Tibial nerve (tissue), 3 donors: Measurements from ENCODE around the gene GSTT4.

ENCODE experiments used
- POLR2A ChIP-seq, 2 donors: fragments of 450-650 bp; IDR thresholded peaks; one replicate each; pipeline ENCODE4 v1.6.1; 2017; ENCODE audit warnings: antibody characterized with exemption in 2 of 2, mild to moderate bottlenecking in 2 of 2, moderate library complexity in 2 of 2
- TF ChIP-seq, protein P1 (sequence below), 5 experiments: fragments of 200-600 bp in 3 of 5; fragments of 450-650 bp in 2 of 5; sonication (generic) in 3 of 5; IDR thresholded peaks; one replicate each; pipeline ENCODE4 v1.5.1; 2016 to 2019; ENCODE audit warnings: antibody characterized with exemption in 5 of 5, mild to moderate bottlenecking in 3 of 5, moderate library complexity in 2 of 5

GRCh38 chr22:24033731-24034130 is 28.5 kb upstream of the GSTT4 start:
- TF ChIP-seq, protein P1, sequence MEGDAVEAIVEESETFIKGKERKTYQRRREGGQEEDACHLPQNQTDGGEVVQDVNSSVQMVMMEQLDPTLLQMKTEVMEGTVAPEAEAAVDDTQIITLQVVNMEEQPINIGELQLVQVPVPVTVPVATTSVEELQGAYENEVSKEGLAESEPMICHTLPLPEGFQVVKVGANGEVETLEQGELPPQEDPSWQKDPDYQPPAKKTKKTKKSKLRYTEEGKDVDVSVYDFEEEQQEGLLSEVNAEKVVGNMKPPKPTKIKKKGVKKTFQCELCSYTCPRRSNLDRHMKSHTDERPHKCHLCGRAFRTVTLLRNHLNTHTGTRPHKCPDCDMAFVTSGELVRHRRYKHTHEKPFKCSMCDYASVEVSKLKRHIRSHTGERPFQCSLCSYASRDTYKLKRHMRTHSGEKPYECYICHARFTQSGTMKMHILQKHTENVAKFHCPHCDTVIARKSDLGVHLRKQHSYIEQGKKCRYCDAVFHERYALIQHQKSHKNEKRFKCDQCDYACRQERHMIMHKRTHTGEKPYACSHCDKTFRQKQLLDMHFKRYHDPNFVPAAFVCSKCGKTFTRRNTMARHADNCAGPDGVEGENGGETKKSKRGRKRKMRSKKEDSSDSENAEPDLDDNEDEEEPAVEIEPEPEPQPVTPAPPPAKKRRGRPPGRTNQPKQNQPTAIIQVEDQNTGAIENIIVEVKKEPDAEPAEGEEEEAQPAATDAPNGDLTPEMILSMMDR (IDR thresholded peaks at IDR 0.05), result no peak
- no peak for TF ChIP-seq POLR2A (IDR thresholded peaks at IDR 0.05)
